Stimulated activated CD8-positive, alpha-beta memory T cell treated with anti-CD3 and anti-CD28 coated beads, Interleukin-12 subunit alpha, Interleukin-12 subunit beta, amount 100 ng/mL, for 24 hours (primary cell): Measurements from ENCODE around the gene ZNF414.

ENCODE experiments used
- DNase-seq: peaks from one replicate; pipeline ENCODE4 v3.0.0-alpha.2; 2020; ENCODE audit errors: extremely low read depth

Gene ZNF414

GRCh38 chr19:8466018-8466417 lies 47.9 kb downstream of the ZNF414 start:
- DNase-seq: no peak

- DNase-seq: no peak
These were observed 50.6 kb downstream of the ZNF414 start for GRCh38 chr19:8463365-8463764.

DNA sequence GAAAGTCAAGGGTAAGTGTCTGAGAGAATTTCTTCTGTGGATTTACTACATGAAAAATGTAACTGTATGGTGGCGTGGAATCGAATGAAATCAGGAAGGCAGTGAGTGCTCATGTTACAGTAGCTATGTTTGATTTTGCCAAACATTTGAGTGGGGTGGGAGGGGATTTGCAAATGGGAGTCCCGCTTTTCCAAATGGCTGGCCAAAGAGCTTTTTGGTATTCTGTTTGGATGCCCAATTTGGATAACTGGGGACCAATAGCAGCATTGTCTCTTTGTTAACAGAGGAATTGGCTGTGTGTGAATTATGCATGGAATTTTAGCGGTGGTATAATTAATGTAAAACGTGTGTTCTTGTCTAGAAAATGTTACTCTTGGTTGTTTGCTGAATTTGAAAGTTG lies 51.4 kb downstream of the ZNF414 start:
- DNase-seq: no peak

GRCh38 chr19:8461891-8462290 lies 52.1 kb downstream of the ZNF414 start:
- no peak for DNase-seq

DNA sequence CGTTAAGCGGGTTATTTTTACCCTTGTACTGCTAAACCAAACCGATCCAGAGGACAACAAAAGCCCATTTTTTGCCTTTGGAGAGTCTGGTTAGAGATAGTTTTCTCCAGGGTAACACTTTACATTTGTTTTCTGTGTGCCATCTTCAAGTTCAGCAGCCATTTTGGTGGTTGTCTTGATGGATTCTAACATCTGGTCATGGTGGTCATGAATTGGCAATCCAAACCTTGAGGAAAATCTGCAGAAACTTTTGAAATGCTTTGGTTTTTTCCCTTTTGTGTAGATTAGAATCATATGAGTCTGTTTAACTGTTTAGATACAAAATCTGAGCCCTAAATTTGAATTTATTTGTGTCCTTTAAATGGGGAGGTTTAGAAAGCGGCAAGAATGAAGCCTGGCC lies 52.6 kb downstream of the ZNF414 start:
- DNase-seq: no peak

DNA sequence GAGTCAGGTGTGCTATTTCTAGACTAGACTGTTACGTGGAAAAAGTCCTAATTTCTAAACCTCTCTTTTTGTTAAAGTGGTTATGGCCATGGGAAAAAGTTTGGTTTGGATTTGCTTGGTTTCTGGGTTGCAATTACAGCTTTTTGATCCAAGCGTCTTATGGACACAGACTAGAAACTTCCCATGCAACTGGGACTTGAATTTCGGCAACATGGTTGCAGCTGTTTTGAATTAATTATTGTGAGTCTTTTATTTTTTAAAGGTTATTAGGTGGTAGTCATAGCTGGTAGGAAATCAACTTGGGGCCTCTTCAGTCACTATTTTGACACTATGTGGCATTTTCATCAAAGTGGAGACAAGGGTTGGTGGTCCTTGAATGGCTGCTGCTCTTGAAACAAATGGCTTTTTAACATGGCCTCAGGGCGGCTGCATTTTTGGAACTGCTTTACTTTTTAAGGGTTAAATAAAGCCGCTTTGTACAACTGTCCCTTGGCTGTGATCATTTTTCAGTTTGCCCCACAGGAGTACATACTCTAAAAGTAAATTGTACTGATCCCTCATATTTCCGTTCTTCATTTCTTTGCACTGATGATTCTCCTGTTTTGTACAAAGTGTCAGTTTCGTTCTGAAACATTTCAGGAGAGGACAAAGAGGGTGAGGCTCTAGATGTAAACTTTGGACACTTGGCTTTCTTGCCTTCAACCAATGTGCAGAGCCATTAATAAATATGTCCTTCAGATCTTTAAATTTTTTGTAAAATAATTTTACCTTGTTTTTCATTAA lies 53.3 kb downstream of the ZNF414 start:
- DNase-seq: no peak
